Stimulated activated CD8-positive, alpha-beta memory T cell treated with anti-CD3 and anti-CD28 coated beads, Interleukin-2, amount 100 ng/mL, for 48 hours (primary cell): Measurements from ENCODE around the gene PIERCE2.
"Not testable (repeated sequence)": the region's sequence is repeated elsewhere in the genome, so short reads cannot be mapped to it uniquely, and the experiment has no call there.

Source experiments
- DNase-seq, 2 donors: peaks; one replicate each; pipeline ENCODE4 v3.0.0-alpha.2; 2020; ENCODE audit warnings: low read depth in 2 of 2

PIERCE2 gene

GRCh38 chr15:55434989-55435825 is 26.9 kb downstream of the PIERCE2 start:
- DNase-seq, result no peak

GRCh38 chr15:55443141-55443540 is 34.8 kb downstream of the PIERCE2 start:
- not testable (repeated sequence) for DNase-seq

GRCh38 chr15:55445936-55446335 is 37.6 kb downstream of the PIERCE2 start:
- not testable (repeated sequence) for DNase-seq

- not testable (repeated sequence) for DNase-seq
These were observed 38.2 kb downstream of the PIERCE2 start for GRCh38 chr15:55446379-55447029.

- DNase-seq, result not testable (repeated sequence)
These were observed 38.7 kb downstream of the PIERCE2 start for GRCh38 chr15:55447030-55447394.

GRCh38 chr15:55457401-55458022 is 49.2 kb downstream of the PIERCE2 start:
- DNase-seq, result no peak

- no peak for DNase-seq
These were observed 53.2 kb downstream of the PIERCE2 start for GRCh38 chr15:55461447-55461846.

- DNase-seq, result no peak
These were observed 60.0 kb downstream of the PIERCE2 start for GRCh38 chr15:55468321-55468720.
